Measurements from ENCODE around the gene EME1.

EME1 gene

GRCh38 chr17:50354198-50354597, 18.8 kb upstream of the EME1 start:
- H3K4me3 ChIP-seq (replicated peaks; ENCODE audit: low read depth, low read length): no peak overlapping the region
- TF ChIP-seq CTCF (IDR thresholded peaks at IDR 0.05; ENCODE audit: low read length, missing control alignments): no peak
- no peak for DNase-seq (ENCODE audit: low read depth)

- DNase-seq (ENCODE audit: low read depth): no peak
- no peak for TF ChIP-seq CTCF (IDR thresholded peaks at IDR 0.05; ENCODE audit: low read length, missing control alignments)
Observed at GRCh38 chr17:50354776-50355175, 18.3 kb upstream of the EME1 start.

GRCh38 chr17:50355336-50355700, 17.7 kb upstream of the EME1 start:
- no peak for DNase-seq (ENCODE audit: low read depth)
- TF ChIP-seq CTCF (IDR thresholded peaks at IDR 0.05; ENCODE audit: low read length, missing control alignments): no peak
- no peak overlapping the region for H3K4me3 ChIP-seq (replicated peaks; ENCODE audit: low read depth, low read length)

More at GRCh38 chr17:50354776-50355175, 18.3 kb upstream of the EME1 start:
- no peak overlapping the region for H3K4me3 ChIP-seq (replicated peaks; ENCODE audit: low read depth, low read length)

GRCh38 chr17:50355701-50356341, 17.2 kb upstream of the EME1 start:
- no peak for DNase-seq (ENCODE audit: low read depth)
- TF ChIP-seq CTCF (IDR thresholded peaks at IDR 0.05; ENCODE audit: low read length, missing control alignments): no peak

GRCh38 chr17:50356418-50356817, 16.6 kb upstream of the EME1 start:
- DNase-seq (ENCODE audit: low read depth): no peak
- H3K4me3 ChIP-seq (replicated peaks; ENCODE audit: low read depth, low read length): no peak overlapping the region
- TF ChIP-seq CTCF (IDR thresholded peaks at IDR 0.05; ENCODE audit: low read length, missing control alignments): no peak

More at GRCh38 chr17:50355701-50356341, 17.2 kb upstream of the EME1 start:
- H3K4me3 ChIP-seq (replicated peaks; ENCODE audit: low read depth, low read length): no peak overlapping the region

GRCh38 chr17:50356892-50357510, 16.0 kb upstream of the EME1 start:
- no peak for DNase-seq (ENCODE audit: low read depth)
- H3K4me3 ChIP-seq (replicated peaks; ENCODE audit: low read depth, low read length): no peak overlapping the region
- TF ChIP-seq CTCF (IDR thresholded peaks at IDR 0.05; ENCODE audit: low read length, missing control alignments): no peak

GRCh38 chr17:50358177-50358576, 14.9 kb upstream of the EME1 start:
- no peak overlapping the region for H3K4me3 ChIP-seq (replicated peaks; ENCODE audit: low read depth, low read length)

More at GRCh38 chr17:50358177-50358576, 14.9 kb upstream of the EME1 start:
- TF ChIP-seq CTCF (IDR thresholded peaks at IDR 0.05; ENCODE audit: low read length, missing control alignments): no peak
- DNase-seq (ENCODE audit: low read depth): no peak

Data from fibroblast of pulmonary artery (primary cell).